ENCODE data around the gene TFPI.

DNA sequence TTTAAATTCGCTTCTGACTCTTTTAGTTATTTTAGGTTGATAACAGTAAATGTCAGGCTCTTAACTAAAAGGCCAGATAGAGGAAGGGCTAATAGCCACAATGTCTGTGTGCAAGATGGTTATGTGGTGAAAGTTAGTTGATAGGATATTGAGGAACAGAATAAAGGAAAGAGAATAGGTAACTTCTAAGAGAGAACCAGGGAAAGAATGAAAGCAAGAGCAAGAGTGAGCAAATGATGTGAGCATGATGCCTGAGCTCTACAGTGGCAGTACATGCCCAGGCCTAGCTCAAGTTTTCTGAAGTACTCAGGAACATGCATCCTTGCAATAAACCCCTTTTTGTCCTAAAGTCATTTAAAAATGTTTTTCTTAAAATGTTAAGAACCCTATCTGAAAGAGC lies 12.5 kb upstream of the TFPI start:
- TF ChIP-seq, protein P1, sequence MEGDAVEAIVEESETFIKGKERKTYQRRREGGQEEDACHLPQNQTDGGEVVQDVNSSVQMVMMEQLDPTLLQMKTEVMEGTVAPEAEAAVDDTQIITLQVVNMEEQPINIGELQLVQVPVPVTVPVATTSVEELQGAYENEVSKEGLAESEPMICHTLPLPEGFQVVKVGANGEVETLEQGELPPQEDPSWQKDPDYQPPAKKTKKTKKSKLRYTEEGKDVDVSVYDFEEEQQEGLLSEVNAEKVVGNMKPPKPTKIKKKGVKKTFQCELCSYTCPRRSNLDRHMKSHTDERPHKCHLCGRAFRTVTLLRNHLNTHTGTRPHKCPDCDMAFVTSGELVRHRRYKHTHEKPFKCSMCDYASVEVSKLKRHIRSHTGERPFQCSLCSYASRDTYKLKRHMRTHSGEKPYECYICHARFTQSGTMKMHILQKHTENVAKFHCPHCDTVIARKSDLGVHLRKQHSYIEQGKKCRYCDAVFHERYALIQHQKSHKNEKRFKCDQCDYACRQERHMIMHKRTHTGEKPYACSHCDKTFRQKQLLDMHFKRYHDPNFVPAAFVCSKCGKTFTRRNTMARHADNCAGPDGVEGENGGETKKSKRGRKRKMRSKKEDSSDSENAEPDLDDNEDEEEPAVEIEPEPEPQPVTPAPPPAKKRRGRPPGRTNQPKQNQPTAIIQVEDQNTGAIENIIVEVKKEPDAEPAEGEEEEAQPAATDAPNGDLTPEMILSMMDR (IDR thresholded peaks at IDR 0.05; ENCODE audit: low read depth, low read length, poor library complexity, severe bottlenecking) = no peak
- no peak for TF ChIP-seq EZH2phosphoT487 (IDR thresholded peaks at IDR 0.05; ENCODE audit: borderline replicate concordance, low read length)
